Activated T-cell treated with anti-CD3 and anti-CD28 coated beads, Interleukin-2, amount 50 U/mL, for 4 hours (primary cell): Measurements from ENCODE around the gene ADK. TPM values are rescaled to one million over a fixed set of nuclear protein-coding genes. Genes with fewer than 3 reads are reported as not detected.

Experiments
- ATAC-seq, 2 donors: fragments of 200-7000 bp; cut with Tn5 transposase; one replicate each; pipeline ENCODE4 v1.10.0; 2021
- DNase-seq: peaks from one replicate; pipeline ENCODE4 v3.0.0-alpha.2; 2020
- H3K27me3 Mint-ChIP-seq: one replicate; pipeline ENCODE4 v1.8.0; 2021; ENCODE audit warnings: low read depth, mixed read lengths
- H3K36me3 Mint-ChIP-seq: one replicate; pipeline ENCODE4 v1.8.0; 2022; ENCODE audit warnings: mixed read lengths; ENCODE audit not compliant: insufficient read depth
- H3K4me1 Mint-ChIP-seq: one replicate; pipeline ENCODE4 v1.8.0; 2021; ENCODE audit warnings: low read depth, mixed read lengths
- H3K4me3 Mint-ChIP-seq: one replicate; pipeline ENCODE4 v1.8.0; 2021; ENCODE audit warnings: mild to moderate bottlenecking, moderate library complexity, mixed read lengths
- H3K9me3 Mint-ChIP-seq: one replicate; pipeline ENCODE4 v1.8.0; 2021; ENCODE audit warnings: mixed read lengths
- total RNA-seq, 3 donors: library from RNA; stranded (reverse); gene quantifications; one replicate each; pipeline ENCODE4 v1.2.1, GENCODE V29; 2021

The ADK gene
- total RNA-seq, 3 donors from 2014 or later: 49.7 to 56.8 (median 56.2) TPM

GRCh38 chr10:74223755-74224529 is 72.9 kb downstream of the ADK start:
- Mint-ChIP-seq H3K4me3 (peak overlapping the region; percentile 2), H3K4me1 (peaks cover 23% of the 10 kb centered on the region), H3K36me3 (peaks cover 4% of the 10 kb centered on the region), H3K9me3 (no peaks in the 10 kb centered on the region), H3K27me3 (no peaks in the 10 kb centered on the region)
- DNase-seq (no peak), ATAC-seq (peak; percentile 70 to 79)

GRCh38 chr10:74227697-74228424 is 76.8 kb downstream of the ADK start:
- peak; percentile 58 to 59 for ATAC-seq
- peaks cover 32% of the 10 kb centered on the region for H3K4me1 Mint-ChIP-seq
- no peak for DNase-seq
- peaks cover 6% of the 10 kb centered on the region for H3K36me3 Mint-ChIP-seq
- no peaks in the 10 kb centered on the region for H3K9me3 Mint-ChIP-seq
- H3K27me3 Mint-ChIP-seq: no peaks in the 10 kb centered on the region
- H3K4me3 Mint-ChIP-seq: peak overlapping the region; percentile 45

GRCh38 chr10:74231375-74231774 is 80.4 kb downstream of the ADK start:
- Mint-ChIP-seq H3K4me3 (no peak overlapping the region), H3K4me1 (peaks cover 24% of the 10 kb centered on the region), H3K9me3 (no peaks in the 10 kb centered on the region), H3K27me3 (no peaks in the 10 kb centered on the region), H3K36me3 (peaks cover 2% of the 10 kb centered on the region)
- DNase-seq: no peak
- no peak for ATAC-seq

GRCh38 chr10:74233281-74233680 is 82.3 kb downstream of the ADK start:
- Mint-ChIP-seq H3K36me3 (peaks cover 2% of the 10 kb centered on the region), H3K9me3 (no peaks in the 10 kb centered on the region), H3K4me1 (peaks cover 15% of the 10 kb centered on the region), H3K4me3 (no peak overlapping the region), H3K27me3 (no peaks in the 10 kb centered on the region)
- DNase-seq (no peak), ATAC-seq (no peak)

- Mint-ChIP-seq H3K9me3 (no peaks in the 10 kb centered on the region), H3K27me3 (no peaks in the 10 kb centered on the region), H3K36me3 (no peaks in the 10 kb centered on the region), H3K4me3 (no peak overlapping the region), H3K4me1 (peaks cover 11% of the 10 kb centered on the region)
- ATAC-seq: no peak
- DNase-seq: no peak
Measured at GRCh38 chr10:74234569-74234968, 83.5 kb downstream of the ADK start.

- DNase-seq: no peak
- H3K27me3 Mint-ChIP-seq: no peaks in the 10 kb centered on the region
- no peak overlapping the region for H3K4me3 Mint-ChIP-seq
- H3K36me3 Mint-ChIP-seq: peaks cover 8% of the 10 kb centered on the region
- peaks cover 6% of the 10 kb centered on the region for H3K4me1 Mint-ChIP-seq
- no peak for ATAC-seq
- no peaks in the 10 kb centered on the region for H3K9me3 Mint-ChIP-seq
Measured at GRCh38 chr10:74238031-74238431, 87.0 kb downstream of the ADK start.

GRCh38 chr10:74238516-74238915 is 87.5 kb downstream of the ADK start:
- Mint-ChIP-seq H3K4me3 (no peak overlapping the region), H3K27me3 (no peaks in the 10 kb centered on the region), H3K9me3 (no peaks in the 10 kb centered on the region), H3K36me3 (peaks cover 9% of the 10 kb centered on the region), H3K4me1 (peaks cover 6% of the 10 kb centered on the region)
- no peak for DNase-seq
- no peak for ATAC-seq

GRCh38 chr10:74243067-74243466 is 92.0 kb downstream of the ADK start:
- Mint-ChIP-seq H3K36me3 (peaks cover 12% of the 10 kb centered on the region), H3K4me3 (no peak overlapping the region), H3K4me1 (no peaks in the 10 kb centered on the region), H3K9me3 (no peaks in the 10 kb centered on the region), H3K27me3 (no peaks in the 10 kb centered on the region)
- no peak for ATAC-seq
- DNase-seq: no peak

- no peaks in the 10 kb centered on the region for H3K27me3 Mint-ChIP-seq
- peaks cover 12% of the 10 kb centered on the region for H3K36me3 Mint-ChIP-seq
- no peaks in the 10 kb centered on the region for H3K4me1 Mint-ChIP-seq
- no peak overlapping the region for H3K4me3 Mint-ChIP-seq
- no peaks in the 10 kb centered on the region for H3K9me3 Mint-ChIP-seq
- DNase-seq: no peak
- ATAC-seq: no peak
Measured at GRCh38 chr10:74244097-74244685, 93.2 kb downstream of the ADK start.

GRCh38 chr10:74244807-74245206 is 93.8 kb downstream of the ADK start:
- ATAC-seq: no peak
- H3K36me3 Mint-ChIP-seq: peaks cover 12% of the 10 kb centered on the region

GRCh38 chr10:74246495-74246894 is 95.5 kb downstream of the ADK start:
- Mint-ChIP-seq H3K4me1 (no peaks in the 10 kb centered on the region), H3K27me3 (no peaks in the 10 kb centered on the region), H3K9me3 (no peaks in the 10 kb centered on the region), H3K36me3 (peaks cover 14% of the 10 kb centered on the region), H3K4me3 (no peak overlapping the region)
- DNase-seq: no peak
- no peak for ATAC-seq

More at GRCh38 chr10:74244807-74245206, 93.8 kb downstream of the ADK start:
- no peak for DNase-seq
- Mint-ChIP-seq H3K4me3 (no peak overlapping the region), H3K9me3 (no peaks in the 10 kb centered on the region), H3K4me1 (no peaks in the 10 kb centered on the region), H3K27me3 (no peaks in the 10 kb centered on the region)

GRCh38 chr10:74249865-74250264 is 98.8 kb downstream of the ADK start:
- no peaks in the 10 kb centered on the region for H3K9me3 Mint-ChIP-seq
- H3K4me1 Mint-ChIP-seq: peaks cover under 1% of the 10 kb centered on the region
- H3K27me3 Mint-ChIP-seq: no peaks in the 10 kb centered on the region
- peaks cover 4% of the 10 kb centered on the region for H3K36me3 Mint-ChIP-seq
- ATAC-seq (no peak), DNase-seq (no peak)
- H3K4me3 Mint-ChIP-seq: no peak overlapping the region

- no peaks in the 10 kb centered on the region for H3K27me3 Mint-ChIP-seq
- DNase-seq (no peak), ATAC-seq (no peak)
- peaks cover 7% of the 10 kb centered on the region for H3K4me1 Mint-ChIP-seq
- no peaks in the 10 kb centered on the region for H3K9me3 Mint-ChIP-seq
- no peak overlapping the region for H3K4me3 Mint-ChIP-seq
- peaks cover 6% of the 10 kb centered on the region for H3K36me3 Mint-ChIP-seq
Measured at GRCh38 chr10:74255214-74255613, 104.2 kb downstream of the ADK start.

GRCh38 chr10:74255888-74256357 is 104.9 kb downstream of the ADK start:
- DNase-seq: no peak
- Mint-ChIP-seq H3K9me3 (no peaks in the 10 kb centered on the region), H3K27me3 (no peaks in the 10 kb centered on the region), H3K4me3 (no peak overlapping the region), H3K4me1 (peaks cover 7% of the 10 kb centered on the region), H3K36me3 (peaks cover 5% of the 10 kb centered on the region)
- no peak for ATAC-seq
